ENCODE results near the gene PRM3. TPM values are rescaled to one million over a fixed set of nuclear protein-coding genes. Genes with fewer than 3 reads are reported as not detected.
A peak's percentile ranks its signal among the peaks of the same experiment; 100 is the strongest.

Gene PRM3
- total RNA-seq, 6 experiments from 2014 or later = not detected

DNA sequence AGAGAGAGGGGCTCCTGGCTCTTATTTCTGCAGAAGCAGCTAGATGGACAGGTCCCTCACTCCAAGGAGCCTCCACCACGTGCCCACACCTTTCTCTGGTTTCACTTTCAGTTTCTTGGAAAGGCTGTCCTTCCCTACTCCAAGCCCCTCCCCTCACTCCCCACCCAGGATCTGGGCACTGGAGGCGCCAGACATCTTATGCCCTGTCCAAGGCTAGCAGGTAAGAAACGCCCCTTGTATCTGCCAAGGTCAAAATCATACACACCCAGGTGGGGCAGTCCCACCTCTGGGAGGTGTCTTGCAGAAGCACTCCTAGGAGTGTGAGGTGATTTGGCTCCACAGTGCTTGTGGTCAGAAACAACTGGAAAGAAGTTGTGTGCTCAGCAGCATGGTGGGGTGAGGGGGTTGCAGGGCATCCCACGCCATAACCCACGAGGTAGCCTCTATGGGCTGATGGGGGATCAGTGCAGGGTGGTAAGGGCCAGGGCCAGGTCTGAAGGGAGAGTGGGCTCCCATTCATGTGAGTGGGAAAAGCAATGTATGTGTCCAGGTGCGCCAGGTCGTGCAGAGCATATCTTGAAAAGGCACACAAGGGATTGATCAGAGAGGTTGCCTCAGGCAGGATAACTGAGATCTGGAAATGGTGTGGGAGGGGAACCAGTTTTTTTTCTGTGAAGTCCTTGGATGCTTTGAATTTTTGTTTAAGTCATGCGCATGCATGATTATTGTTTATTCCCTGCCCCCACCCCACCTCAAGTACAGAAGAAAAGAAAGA, 39.5 kb upstream of the PRM3 start:
- Mint-ChIP-seq H3K4me3 (peak overlapping the region; percentile 48), H3K4me1 (ENCODE audit: low read depth) (peaks cover 40% of the 10 kb centered on the region), H3K27me3 (ENCODE audit: insufficient read depth) (peaks cover 2% of the 10 kb centered on the region; the same call in 1 of the 2 replicates), H3K27ac (peak overlapping the region; percentile 25; the same call in 1 of the 2 replicates), H3K9me3 (no peaks in the 10 kb centered on the region), H3K36me3 (ENCODE audit: low read depth) (no peaks in the 10 kb centered on the region)
- TF ChIP-seq, protein P1, sequence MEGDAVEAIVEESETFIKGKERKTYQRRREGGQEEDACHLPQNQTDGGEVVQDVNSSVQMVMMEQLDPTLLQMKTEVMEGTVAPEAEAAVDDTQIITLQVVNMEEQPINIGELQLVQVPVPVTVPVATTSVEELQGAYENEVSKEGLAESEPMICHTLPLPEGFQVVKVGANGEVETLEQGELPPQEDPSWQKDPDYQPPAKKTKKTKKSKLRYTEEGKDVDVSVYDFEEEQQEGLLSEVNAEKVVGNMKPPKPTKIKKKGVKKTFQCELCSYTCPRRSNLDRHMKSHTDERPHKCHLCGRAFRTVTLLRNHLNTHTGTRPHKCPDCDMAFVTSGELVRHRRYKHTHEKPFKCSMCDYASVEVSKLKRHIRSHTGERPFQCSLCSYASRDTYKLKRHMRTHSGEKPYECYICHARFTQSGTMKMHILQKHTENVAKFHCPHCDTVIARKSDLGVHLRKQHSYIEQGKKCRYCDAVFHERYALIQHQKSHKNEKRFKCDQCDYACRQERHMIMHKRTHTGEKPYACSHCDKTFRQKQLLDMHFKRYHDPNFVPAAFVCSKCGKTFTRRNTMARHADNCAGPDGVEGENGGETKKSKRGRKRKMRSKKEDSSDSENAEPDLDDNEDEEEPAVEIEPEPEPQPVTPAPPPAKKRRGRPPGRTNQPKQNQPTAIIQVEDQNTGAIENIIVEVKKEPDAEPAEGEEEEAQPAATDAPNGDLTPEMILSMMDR (IDR thresholded peaks at IDR 0.05) = no peak
- no peak for DNase-seq

DNA sequence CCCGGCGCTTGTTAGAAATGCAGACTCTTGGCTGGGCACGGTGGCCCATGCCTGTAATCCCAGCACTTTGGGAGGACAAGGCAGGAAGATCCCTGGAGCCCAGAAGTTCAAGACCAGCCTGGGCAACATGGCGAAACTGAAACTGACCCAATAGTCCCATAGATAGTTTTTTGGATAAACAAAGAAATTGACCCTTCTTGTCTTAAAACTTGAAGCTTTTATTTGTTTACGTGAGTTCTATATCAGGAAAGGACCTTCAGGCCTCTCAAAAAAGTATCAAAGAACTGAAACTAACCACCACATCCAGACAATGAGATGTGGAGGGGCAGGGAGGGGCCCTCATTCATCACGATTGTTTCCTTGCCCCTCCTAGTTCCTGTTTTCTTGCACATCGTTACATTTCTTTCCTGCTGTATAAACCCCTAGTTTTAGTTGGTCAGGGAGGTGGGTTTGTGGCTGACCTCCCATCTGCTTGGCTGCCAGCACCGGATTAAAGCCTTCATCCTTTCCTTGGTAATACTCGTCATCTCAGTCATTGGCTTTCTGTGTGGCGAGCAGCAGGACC, 37.6 kb upstream of the PRM3 start:
- no peaks in the 10 kb centered on the region for H3K9me3 Mint-ChIP-seq
- peaks cover 37% of the 10 kb centered on the region for H3K4me1 Mint-ChIP-seq (ENCODE audit: low read depth)
- no peak overlapping the region for H3K27ac Mint-ChIP-seq
- no peak for DNase-seq
- no peaks in the 10 kb centered on the region; the same call in 1 of the 2 replicates for H3K27me3 Mint-ChIP-seq (ENCODE audit: insufficient read depth)
- TF ChIP-seq, protein P1 (IDR thresholded peaks at IDR 0.05) = no peak
- no peaks in the 10 kb centered on the region for H3K36me3 Mint-ChIP-seq (ENCODE audit: low read depth)
- no peak overlapping the region for H3K4me3 Mint-ChIP-seq

DNA sequence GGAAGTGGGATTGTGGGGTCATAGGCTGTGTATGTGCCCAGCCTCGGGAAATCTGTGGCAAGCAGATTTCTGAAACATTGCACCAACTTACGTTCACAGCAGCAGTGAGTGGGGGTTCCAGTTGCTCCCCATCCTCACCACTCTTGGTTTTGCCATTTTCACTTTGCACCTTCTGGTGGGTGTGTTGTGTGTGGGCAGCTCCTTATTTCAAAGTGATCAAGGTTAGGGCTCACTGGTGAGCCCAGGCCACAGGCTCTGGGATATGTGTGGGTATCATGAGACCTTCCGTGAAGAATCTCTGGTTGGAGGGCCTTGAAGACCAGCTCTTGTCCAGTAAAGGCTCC, 37.2 kb upstream of the PRM3 start:
- Mint-ChIP-seq H3K9me3 (no peaks in the 10 kb centered on the region), H3K27ac (no peak overlapping the region), H3K36me3 (ENCODE audit: low read depth) (no peaks in the 10 kb centered on the region), H3K4me3 (no peak overlapping the region), H3K4me1 (ENCODE audit: low read depth) (peaks cover 33% of the 10 kb centered on the region), H3K27me3 (ENCODE audit: insufficient read depth) (no peaks in the 10 kb centered on the region; the same call in 1 of the 2 replicates)
- no peak for DNase-seq
- TF ChIP-seq, protein P1 (IDR thresholded peaks at IDR 0.05) = no peak

DNA sequence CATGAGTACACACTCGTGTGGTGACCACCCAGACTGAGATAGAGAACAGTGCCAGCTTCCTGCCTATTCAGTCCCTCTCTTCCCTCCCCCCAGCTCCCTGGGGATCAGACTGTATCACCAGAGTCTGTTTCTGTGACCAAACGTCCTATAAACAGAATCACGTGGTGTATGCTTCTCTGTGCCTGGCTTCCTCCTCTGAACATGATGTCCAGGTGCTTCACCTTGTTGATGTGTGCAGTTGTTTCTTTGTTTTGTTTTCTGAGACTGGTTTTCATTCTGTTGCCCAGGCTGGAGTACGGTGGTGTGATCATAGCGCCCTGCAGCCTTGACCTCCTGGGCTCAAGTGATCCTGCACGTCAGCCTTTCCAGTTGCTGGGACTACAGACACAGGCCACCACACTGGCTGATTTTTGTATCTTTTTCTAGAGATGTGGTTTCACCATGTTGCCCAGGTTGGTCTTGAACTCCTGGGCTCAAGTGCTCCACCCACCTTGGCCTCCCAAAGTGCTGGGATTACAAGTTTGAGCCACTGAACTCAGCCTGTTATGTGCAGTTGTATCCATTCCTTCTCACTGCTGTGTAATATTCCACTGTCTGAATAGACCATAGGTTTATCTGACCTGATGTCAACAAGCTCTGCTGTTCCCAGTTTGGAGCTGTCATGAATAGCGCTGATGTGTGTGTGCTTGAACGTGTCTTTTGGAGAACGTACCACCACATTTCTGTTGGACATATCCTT, 36.6 kb upstream of the PRM3 start:
- no peak overlapping the region for H3K4me3 Mint-ChIP-seq
- H3K27ac Mint-ChIP-seq = no peak overlapping the region
- no peaks in the 10 kb centered on the region for H3K9me3 Mint-ChIP-seq
- no peaks in the 10 kb centered on the region; the same call in 1 of the 2 replicates for H3K27me3 Mint-ChIP-seq (ENCODE audit: insufficient read depth)
- H3K36me3 Mint-ChIP-seq (ENCODE audit: low read depth) = no peaks in the 10 kb centered on the region
- TF ChIP-seq, protein P1 (IDR thresholded peaks at IDR 0.05) = no peak
- no peak for DNase-seq
- peaks cover 27% of the 10 kb centered on the region for H3K4me1 Mint-ChIP-seq (ENCODE audit: low read depth)

DNA sequence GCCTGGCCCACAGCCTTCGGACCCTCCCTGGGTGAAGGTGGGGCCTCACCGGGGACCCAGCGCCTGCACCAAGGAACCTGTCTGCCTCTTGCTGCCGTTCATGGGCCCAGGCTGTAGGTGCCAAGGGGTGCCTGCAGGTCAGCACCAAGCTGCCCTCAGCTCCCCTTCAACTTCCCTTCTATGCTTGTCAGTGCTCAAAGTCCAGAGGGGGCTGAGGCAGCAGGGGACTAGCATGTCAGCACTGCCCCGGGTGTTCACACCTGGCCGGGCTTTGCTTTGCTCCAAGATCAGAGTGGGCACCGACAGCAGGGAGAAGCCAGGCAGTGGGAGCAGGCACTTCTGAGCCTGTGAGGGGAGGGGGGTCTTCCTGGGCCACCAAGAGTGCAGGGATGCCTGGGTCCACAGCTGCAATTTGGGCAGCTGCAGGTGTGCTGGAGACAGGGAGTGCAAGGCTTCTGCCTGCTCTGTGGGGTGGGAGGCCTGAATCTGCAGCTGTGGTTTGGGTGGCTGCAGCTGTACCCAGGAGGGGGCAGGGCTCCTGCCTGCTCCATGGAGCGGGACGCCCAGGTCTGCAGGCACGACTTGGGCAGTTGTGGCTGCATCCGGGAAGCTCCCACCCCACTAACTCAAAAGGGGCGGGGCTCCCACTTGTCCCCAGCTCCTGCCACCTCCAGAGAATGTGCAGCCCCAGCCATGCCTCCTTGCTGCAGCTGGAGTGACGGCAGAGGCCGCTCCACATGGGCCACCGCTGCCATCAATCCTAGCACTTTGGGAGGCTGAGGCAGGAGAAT, 35.3 kb upstream of the PRM3 start:
- Mint-ChIP-seq H3K4me1 (ENCODE audit: low read depth) (peaks cover 21% of the 10 kb centered on the region), H3K36me3 (ENCODE audit: low read depth) (no peaks in the 10 kb centered on the region), H3K4me3 (no peak overlapping the region), H3K27me3 (ENCODE audit: insufficient read depth) (no peaks in the 10 kb centered on the region), H3K27ac (no peak overlapping the region), H3K9me3 (no peaks in the 10 kb centered on the region)
- DNase-seq = no peak
- TF ChIP-seq, protein P1 (IDR thresholded peaks at IDR 0.05) = no peak
